SK-N-SH treated with all-trans-retinoic acid at 6 μM for 48 hours (cell line): ENCODE results near the gene PTRH2.

Experiments
- CSDC2 ChIP-seq: fragments of 250-450 bp; sonication (Bioruptor Pico); IDR thresholded peaks from 2 replicates; pipeline ENCODE4 v1.5.0; 2020; ENCODE audit warnings: mild to moderate bottlenecking, moderate library complexity
- CSRNP3 ChIP-seq: fragments of 250-450 bp; sonication (Bioruptor Pico); IDR thresholded peaks from 2 replicates; pipeline ENCODE4 v1.5.1; 2021; ENCODE audit warnings: mild to moderate bottlenecking, moderate library complexity
- PATZ1 ChIP-seq: fragments of 250-450 bp; sonication (Bioruptor Pico); IDR thresholded peaks from 2 replicates; pipeline ENCODE4 v1.8.0; 2020; ENCODE audit warnings: mild to moderate bottlenecking, moderate library complexity, borderline replicate concordance
- ZNF8 ChIP-seq: fragments of 450-650 bp; formaldehyde crosslinking; IDR thresholded peaks from 2 replicates; pipeline ENCODE4 v1.5.0; 2020; ENCODE audit warnings: mild to moderate bottlenecking, moderate library complexity
- TF ChIP-seq, protein P1 (sequence below): fragments of 250-450 bp; sonication (Bioruptor Pico); IDR thresholded peaks from 2 replicates; pipeline ENCODE4 v1.5.1; 2020; ENCODE audit warnings: low read depth, mild to moderate bottlenecking, moderate library complexity

DNA sequence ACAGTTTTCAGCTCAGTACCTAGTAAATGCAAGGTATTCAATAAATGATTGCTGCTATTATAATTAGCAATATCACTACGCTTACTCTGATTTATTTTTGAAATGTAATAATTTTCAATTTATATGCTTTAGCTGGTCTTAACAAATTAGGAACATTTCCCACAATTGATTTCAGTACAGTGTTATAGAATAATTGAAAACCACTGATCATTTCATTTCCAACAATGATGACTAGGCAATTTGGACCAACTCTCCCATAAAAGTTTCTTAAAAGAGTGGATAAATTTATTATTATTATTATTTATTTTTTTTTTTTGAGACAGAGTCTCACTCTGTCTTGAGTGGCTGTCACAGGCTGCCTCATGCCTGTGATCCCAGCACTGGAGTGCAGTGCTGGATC lies 41.4 kb upstream of the PTRH2 start:
- TF ChIP-seq PATZ1 (CRISPR knock-in tag) (no peak), ZNF8 (CRISPR knock-in tag) (no peak), CSDC2 (CRISPR knock-in tag) (no peak), CSRNP3 (CRISPR knock-in tag) (no peak)
- TF ChIP-seq, protein P1, sequence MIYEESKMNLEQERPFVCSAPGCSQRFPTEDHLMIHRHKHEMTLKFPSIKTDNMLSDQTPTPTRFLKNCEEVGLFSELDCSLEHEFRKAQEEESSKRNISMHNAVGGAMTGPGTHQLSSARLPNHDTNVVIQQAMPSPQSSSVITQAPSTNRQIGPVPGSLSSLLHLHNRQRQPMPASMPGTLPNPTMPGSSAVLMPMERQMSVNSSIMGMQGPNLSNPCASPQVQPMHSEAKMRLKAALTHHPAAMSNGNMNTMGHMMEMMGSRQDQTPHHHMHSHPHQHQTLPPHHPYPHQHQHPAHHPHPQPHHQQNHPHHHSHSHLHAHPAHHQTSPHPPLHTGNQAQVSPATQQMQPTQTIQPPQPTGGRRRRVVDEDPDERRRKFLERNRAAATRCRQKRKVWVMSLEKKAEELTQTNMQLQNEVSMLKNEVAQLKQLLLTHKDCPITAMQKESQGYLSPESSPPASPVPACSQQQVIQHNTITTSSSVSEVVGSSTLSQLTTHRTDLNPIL (CRISPR knock-in tag), result no peak
